ENCODE results near the gene GAS2. TPM values are rescaled to one million over a fixed set of nuclear protein-coding genes. Genes with fewer than 3 reads are reported as not detected.

GAS2 gene
- total and polyA plus RNA-seq, 9 donors: 0.76 to 10.0 (median 4.0) TPM

- H3K36me3 ChIP-seq: no peaks in the 10 kb centered on the region
- no peak overlapping the region for H3K4me3 ChIP-seq
- TF ChIP-seq EP300 (IDR thresholded peaks at IDR 0.05) (no peak), CTCF (IDR thresholded peaks at IDR 0.05) (no peak), POLR2A (IDR thresholded peaks at IDR 0.05) (no peak)
- no peak overlapping the region for H3K27ac ChIP-seq
- H3K27me3 ChIP-seq: no peaks in the 10 kb centered on the region
- DNase-seq: no peak
- H3K9me3 ChIP-seq: no peaks in the 10 kb centered on the region
- 66 to 79% (median 67%) methylated on average over 5 of the region's 5 CpGs for WGBS, 3 donors
- no peaks in the 10 kb centered on the region for H3K4me1 ChIP-seq (ENCODE audit: insufficient read depth)
- intact Hi-C loops (cut with DNase I): no loop called here
Measured at GRCh38 chr11:22775248-22775647, 108.8 kb downstream of the GAS2 start.

GRCh38 chr11:22778642-22779041 is 112.2 kb downstream of the GAS2 start:
- no peaks in the 10 kb centered on the region for H3K27me3 ChIP-seq
- no peak overlapping the region for H3K27ac ChIP-seq
- H3K9me3 ChIP-seq: no peaks in the 10 kb centered on the region
- no peaks in the 10 kb centered on the region for H3K4me1 ChIP-seq (ENCODE audit: insufficient read depth)
- DNase-seq: no peak
- intact Hi-C loops (cut with DNase I): no loop called here
- H3K36me3 ChIP-seq: no peaks in the 10 kb centered on the region
- no peak for TF ChIP-seq CTCF (IDR thresholded peaks at IDR 0.05)
- TF ChIP-seq EP300 (IDR thresholded peaks at IDR 0.05): no peak
- no peak for TF ChIP-seq POLR2A (IDR thresholded peaks at IDR 0.05)
- no peak overlapping the region for H3K4me3 ChIP-seq

GRCh38 chr11:22779850-22780249 is 113.4 kb downstream of the GAS2 start:
- TF ChIP-seq EP300 (IDR thresholded peaks at IDR 0.05) (no peak), POLR2A (IDR thresholded peaks at IDR 0.05) (no peak), CTCF (IDR thresholded peaks at IDR 0.05) (no peak)
- no peaks in the 10 kb centered on the region for H3K4me1 ChIP-seq (ENCODE audit: insufficient read depth)
- intact Hi-C loops (cut with DNase I): loop anchor here in 2 of 4 donors (10.0 kb wide), 2 partner anchors 435 to 455 kb away; no protein-coding TSS in a partner anchor

GRCh38 chr11:22780952-22781593 is 114.7 kb downstream of the GAS2 start:
- WGBS, 3 donors: 46 to 56% (median 54%) methylated on average over 3 of the region's 3 CpGs
- Histone ChIP-seq H3K9me3 (no peaks in the 10 kb centered on the region), H3K27ac (no peak overlapping the region), H3K27me3 (no peaks in the 10 kb centered on the region), H3K36me3 (no peaks in the 10 kb centered on the region), H3K4me3 (no peak overlapping the region), H3K4me1 (ENCODE audit: insufficient read depth) (no peaks in the 10 kb centered on the region)
- no peak for TF ChIP-seq POLR2A (IDR thresholded peaks at IDR 0.05)
- TF ChIP-seq CTCF (IDR thresholded peaks at IDR 0.05): no peak
- no peak for TF ChIP-seq EP300 (IDR thresholded peaks at IDR 0.05)
- intact Hi-C loops (cut with DNase I): loop anchor here in 2 of 4 donors (10.0 kb wide), 2 partner anchors 436 to 456 kb away; no protein-coding TSS in a partner anchor
- no peak for DNase-seq

More at GRCh38 chr11:22779850-22780249, 113.4 kb downstream of the GAS2 start:
- H3K9me3 ChIP-seq: no peaks in the 10 kb centered on the region
- H3K27me3 ChIP-seq: no peaks in the 10 kb centered on the region
- H3K4me3 ChIP-seq: no peak overlapping the region
- no peak overlapping the region for H3K27ac ChIP-seq
- 67 to 91% (median 89%) methylated on average over 5 of the region's 5 CpGs for WGBS, 3 donors
- no peak for DNase-seq
- no peaks in the 10 kb centered on the region for H3K36me3 ChIP-seq
